Panc1 (cell line): Measurements from ENCODE around the gene EML6. TPM values are rescaled to one million over a fixed set of nuclear protein-coding genes. Genes with fewer than 3 reads are reported as not detected.

Experiments used
- ATAC-seq: fragments of 200-7000 bp; cut with Tn5 transposase; 2 replicates; pipeline ENCODE4 v1.9.1; 2020; ENCODE audit warnings: mild to moderate bottlenecking, moderate library complexity
- BruUV-seq: library from RNA; stranded (reverse); fragments of 400-500 nt; replicated peaks from 2 replicates; lab custom pipeline; 2021; lab: Mats Ljungman, UMichigan
- CTCF ChIA-PET: fragments of 300-600 bp; sonication (Branson Sonifier 250); formaldehyde crosslinking; loops from one replicate; lab custom pipeline; 2022; ENCODE audit warnings: antibody characterized with exemption; lab: Charles Lee
- POLR2A ChIA-PET: fragments of 300-600 bp; sonication (Branson Sonifier 250); formaldehyde crosslinking; loops from one replicate; lab custom pipeline; 2022; ENCODE audit warnings: antibody characterized with exemption; lab: Charles Lee
- DNase-seq: peaks from one replicate; pipeline ENCODE4 v3.0.0-alpha.2; 2010; ENCODE audit warnings: low read depth, low spot score
- H3K27ac ChIP-seq: 2 replicates; pipeline ENCODE4 v1.5.1; 2011; ENCODE audit warnings: mild to moderate bottlenecking, low read length, inconsistent platforms
- H3K27me3 ChIP-seq: fragments of 200-500 bp; sonication (Bioruptor generic); 2 replicates; pipeline ENCODE4 v1.6.0; 2014; ENCODE audit warnings: low read length, inconsistent platforms; ENCODE audit not compliant: control insufficient read depth, insufficient read depth
- H3K36me3 ChIP-seq: fragments of 200-500 bp; sonication (Bioruptor generic); 2 replicates; pipeline ENCODE4 v1.5.1; 2014; ENCODE audit warnings: inconsistent platforms, mild to moderate bottlenecking, low read length, moderate library complexity; ENCODE audit not compliant: control insufficient read depth, insufficient read depth
- H3K4me1 ChIP-seq: 2 replicates; pipeline ENCODE4 v1.5.1; 2011; ENCODE audit warnings: inconsistent platforms, mild to moderate bottlenecking, low read length, moderate library complexity; ENCODE audit not compliant: control insufficient read depth, insufficient read depth
- H3K4me3 ChIP-seq, 2 experiments: 2 replicates each; pipeline ENCODE4 v1.5.1; 2011 to 2012; ENCODE audit warnings: low read depth in 2 of 2, low read length in 2 of 2, mild to moderate bottlenecking in 2 of 2, inconsistent platforms in 1 of 2, moderate library complexity in 1 of 2
- H3K9me3 ChIP-seq: fragments of 200-500 bp; sonication (Bioruptor generic); 2 replicates; pipeline ENCODE4 v1.5.1; 2014; ENCODE audit warnings: low read depth, mild to moderate bottlenecking, inconsistent platforms, low read length, moderate library complexity; ENCODE audit not compliant: control insufficient read depth, insufficient read depth
- POLR2AphosphoS5 ChIP-seq: IDR thresholded peaks from 2 replicates; pipeline ENCODE4 v1.6.1; 2012; ENCODE audit warnings: mild to moderate bottlenecking, low read depth, low read length, moderate library complexity
- REST ChIP-seq, 2 experiments: IDR thresholded peaks; 2 replicates each; pipeline ENCODE4 v1.6.1; 2011 to 2012; ENCODE audit warnings: low read depth in 2 of 2, control low read depth in 1 of 2, low read length in 1 of 2, mild to moderate bottlenecking in 1 of 2, moderate library complexity in 1 of 2; ENCODE audit not compliant: insufficient read depth in 1 of 2
- SIN3A ChIP-seq: IDR thresholded peaks from 2 replicates; pipeline ENCODE4 v1.6.1; 2012; ENCODE audit warnings: low read depth, mild to moderate bottlenecking, low read length, moderate library complexity, borderline replicate concordance; ENCODE audit not compliant: insufficient read depth
- TCF7L2 ChIP-seq: IDR thresholded peaks from 2 replicates; pipeline ENCODE4 v1.6.1; 2011; ENCODE audit warnings: mild to moderate bottlenecking, low read depth, low read length, inconsistent platforms
- in situ Hi-C: cut with HindIII; loops from 2 replicates; pipeline ENCODE4 v1.10.0; 2016; ENCODE audit warnings: low sequenced_read_pairs, low pct_unique_long_range_greater_than_20kb
- intact Hi-C: fragments of 100-400 bp; cut with micrococcal nuclease; formaldehyde crosslinking; loops from one replicate; pipeline ENCODE4 v1.10.0; 2022; ENCODE audit not compliant: unreplicated experiment
- total RNA-seq: library from RNA; stranded (reverse); gene quantifications from one replicate; pipeline ENCODE4 v1.2.1, GENCODE V29; 2021; ENCODE audit not compliant: unreplicated experiment
- TF ChIP-seq, protein P1 (sequence below): fragments of 450-650 bp; IDR thresholded peaks from 2 replicates; pipeline ENCODE4 v1.5.1; 2017; ENCODE audit warnings: mild to moderate bottlenecking

The EML6 gene
- total RNA-seq, 1 experiment from 2014 or later: 6.3 TPM

DNA sequence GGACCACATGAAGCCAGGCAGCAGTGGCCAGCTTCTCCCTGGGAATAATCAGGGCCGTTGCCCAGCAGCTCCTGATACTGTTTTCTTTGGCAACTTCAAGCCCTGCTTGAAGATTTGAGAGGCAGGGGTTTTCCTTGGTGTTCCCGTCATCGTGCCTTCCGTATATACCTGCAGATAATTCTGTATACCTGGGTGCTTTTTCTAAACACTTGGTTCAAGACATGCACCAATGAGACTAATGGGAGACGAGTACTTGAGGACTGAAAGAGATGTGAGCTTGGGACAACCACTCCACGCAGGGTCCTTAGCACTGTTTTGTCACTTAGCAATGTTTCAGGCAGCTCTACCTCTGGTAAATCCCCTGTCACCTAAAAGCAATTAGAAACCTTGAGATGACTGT lies 208.0 kb downstream of the EML6 start:
- DNase-seq (no peak), ATAC-seq (no peak)
- CTCF ChIA-PET: no interaction called here
- Histone ChIP-seq H3K27ac (no peak overlapping the region), H3K36me3 (no peaks in the 10 kb centered on the region), H3K4me3 (no peak overlapping the region), H3K9me3 (peaks cover 7% of the 10 kb centered on the region; the same call in 1 of the 2 replicates), H3K4me1 (no peaks in the 10 kb centered on the region), H3K27me3 (no peaks in the 10 kb centered on the region)
- POLR2A ChIA-PET: no interaction called here
- no TSS peak for BruUV-seq
- no peak for TF ChIP-seq SIN3A
- no peak for TF ChIP-seq POLR2AphosphoS5
- no peak for TF ChIP-seq TCF7L2
- TF ChIP-seq REST (IDR thresholded peaks at IDR 0.05; ENCODE audit: insufficient read depth in 1 of 2, low read depth in 2 of 2, low read length in 1 of 2): no peak
- TF ChIP-seq, protein P1, sequence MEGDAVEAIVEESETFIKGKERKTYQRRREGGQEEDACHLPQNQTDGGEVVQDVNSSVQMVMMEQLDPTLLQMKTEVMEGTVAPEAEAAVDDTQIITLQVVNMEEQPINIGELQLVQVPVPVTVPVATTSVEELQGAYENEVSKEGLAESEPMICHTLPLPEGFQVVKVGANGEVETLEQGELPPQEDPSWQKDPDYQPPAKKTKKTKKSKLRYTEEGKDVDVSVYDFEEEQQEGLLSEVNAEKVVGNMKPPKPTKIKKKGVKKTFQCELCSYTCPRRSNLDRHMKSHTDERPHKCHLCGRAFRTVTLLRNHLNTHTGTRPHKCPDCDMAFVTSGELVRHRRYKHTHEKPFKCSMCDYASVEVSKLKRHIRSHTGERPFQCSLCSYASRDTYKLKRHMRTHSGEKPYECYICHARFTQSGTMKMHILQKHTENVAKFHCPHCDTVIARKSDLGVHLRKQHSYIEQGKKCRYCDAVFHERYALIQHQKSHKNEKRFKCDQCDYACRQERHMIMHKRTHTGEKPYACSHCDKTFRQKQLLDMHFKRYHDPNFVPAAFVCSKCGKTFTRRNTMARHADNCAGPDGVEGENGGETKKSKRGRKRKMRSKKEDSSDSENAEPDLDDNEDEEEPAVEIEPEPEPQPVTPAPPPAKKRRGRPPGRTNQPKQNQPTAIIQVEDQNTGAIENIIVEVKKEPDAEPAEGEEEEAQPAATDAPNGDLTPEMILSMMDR: no peak
- intact Hi-C loops (no loop called here), in situ Hi-C loops (no loop called here)

DNA sequence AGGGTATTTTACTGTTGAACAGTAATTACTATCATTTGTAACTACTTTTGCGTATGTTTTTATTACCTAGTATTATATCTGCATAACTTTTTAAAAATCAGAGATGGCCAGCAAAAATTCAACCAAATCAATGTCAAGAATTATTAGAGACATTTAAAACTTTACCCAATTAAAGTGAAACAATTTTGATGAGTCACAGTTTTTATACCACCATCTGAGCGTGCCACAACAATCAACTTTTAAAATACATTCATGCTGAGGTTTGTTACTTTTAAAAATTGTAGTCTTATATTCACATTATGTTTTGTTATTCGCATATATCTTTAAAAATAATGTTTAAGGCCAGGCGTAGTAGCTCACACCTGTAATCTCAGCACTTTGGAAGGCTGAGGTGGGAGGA lies 211.9 kb downstream of the EML6 start:
- TF ChIP-seq SIN3A: no peak
- no peak for TF ChIP-seq TCF7L2
- no peak for TF ChIP-seq POLR2AphosphoS5
- TF ChIP-seq, protein P1: no peak
- TF ChIP-seq REST (IDR thresholded peaks at IDR 0.05; ENCODE audit: insufficient read depth in 1 of 2, low read depth in 2 of 2, low read length in 1 of 2): no peak
- POLR2A ChIA-PET: no interaction called here
- in situ Hi-C loops: no loop called here
- no TSS peak for BruUV-seq
- no peaks in the 10 kb centered on the region for H3K36me3 ChIP-seq
- peaks cover 11% of the 10 kb centered on the region; the same call in 1 of the 2 replicates for H3K9me3 ChIP-seq
- DNase-seq (no peak), ATAC-seq (no peak)
- intact Hi-C loops: no loop called here
- H3K4me3 ChIP-seq: no peak overlapping the region
- CTCF ChIA-PET: no interaction called here
- no peaks in the 10 kb centered on the region for H3K4me1 ChIP-seq
- H3K27me3 ChIP-seq: no peaks in the 10 kb centered on the region
- no peak overlapping the region; the same call in 1 of the 2 replicates for H3K27ac ChIP-seq
